Keratinocyte (primary cell): Measurements from ENCODE around the gene WT1.

Source experiments
- CTCF ChIP-seq, 3 experiments: IDR thresholded peaks in 1 of 3; conservative IDR thresholded peaks in 1 of 3; optimal IDR thresholded peaks in 1 of 3; 2 replicates in 2 of 3; 3 replicates in 1 of 3; pipeline versions ENCODE3 to v1.5.1; 2011; ENCODE audit warnings: low read length in 3 of 3, mild to moderate bottlenecking in 3 of 3, moderate library complexity in 2 of 3, control low read depth in 1 of 3, inconsistent platforms in 1 of 3; ENCODE audit not compliant: insufficient read depth in 2 of 3; ENCODE audit errors: extremely low read depth in 1 of 3
- EZH2 ChIP-seq: IDR thresholded peaks from one replicate; pipeline ENCODE4 v1.6.1; 2012; ENCODE audit warnings: inconsistent platforms, mild to moderate bottlenecking, low read length, moderate library complexity

- no peak for TF ChIP-seq CTCF (optimal IDR thresholded peaks at IDR 0.05 in 1 of 3, IDR thresholded peaks at IDR 0.05 in 1 of 3, conservative IDR thresholded peaks at IDR 0.05 in 1 of 3; ENCODE audit: extremely low read depth in 1 of 3, insufficient read depth in 2 of 3, low read length in 3 of 3)
- TF ChIP-seq EZH2: no peak
Observed at GRCh38 chr11:32472226-32472625, 36.9 kb upstream of the WT1 start.
